Measurements from ENCODE around the gene MYMX.

Gene MYMX

GRCh38 chr6:44203955-44204354 lies 12.8 kb upstream of the MYMX start:
- FAIRE-seq = no peak

GRCh38 chr6:44207966-44208365 lies 8.8 kb upstream of the MYMX start:
- TF ChIP-seq CTCF (IDR thresholded peaks at IDR 0.05; ENCODE audit: insufficient read depth, missing control alignments) = no peak
- DNase-seq (ENCODE audit: insufficient read length, low spot score) (no peak), FAIRE-seq (no peak)

More at GRCh38 chr6:44203955-44204354, 12.8 kb upstream of the MYMX start:
- no peak for TF ChIP-seq CTCF (IDR thresholded peaks at IDR 0.05; ENCODE audit: insufficient read depth, missing control alignments)
- no peak for DNase-seq (ENCODE audit: insufficient read length, low spot score)

- TF ChIP-seq CTCF (IDR thresholded peaks at IDR 0.05; ENCODE audit: insufficient read depth, missing control alignments) = no peak
- DNase-seq (ENCODE audit: insufficient read length, low spot score) (no peak), FAIRE-seq (no peak)
These were observed 5.4 kb upstream of the MYMX start for GRCh38 chr6:44211284-44211683.

GRCh38 chr6:44214307-44214706 lies 2.4 kb upstream of the MYMX start:
- DNase-seq (ENCODE audit: insufficient read length, low spot score) (no peak), FAIRE-seq (no peak)
- TF ChIP-seq CTCF (IDR thresholded peaks at IDR 0.05; ENCODE audit: insufficient read depth, missing control alignments) = no peak

GRCh38 chr6:44217332-44218143 lies 812 bp downstream of the MYMX start:
- DNase-seq (ENCODE audit: insufficient read length, low spot score) = no peak
- FAIRE-seq = no peak
- no peak for TF ChIP-seq CTCF (IDR thresholded peaks at IDR 0.05; ENCODE audit: insufficient read depth, missing control alignments)

GRCh38 chr6:44219053-44219814 lies 2.5 kb downstream of the MYMX start:
- DNase-seq (ENCODE audit: insufficient read length, low spot score) (peak; percentile 66), FAIRE-seq (no peak)
- no peak for TF ChIP-seq CTCF (IDR thresholded peaks at IDR 0.05; ENCODE audit: insufficient read depth, missing control alignments)

All from D721Med (cell line).